HEK293T (cell line): Measurements from ENCODE around the gene ADIPOR2.

Experiments
- ARNT ChIP-seq: fragments of 450-650 bp; IDR thresholded peaks from 2 replicates; pipeline ENCODE4 v1.6.1; 2017; ENCODE audit warnings: mild to moderate bottlenecking
- BHLHE40 ChIP-seq: fragments of 450-650 bp; IDR thresholded peaks from 2 replicates; pipeline ENCODE4 v1.6.1; 2016; ENCODE audit warnings: mild to moderate bottlenecking, moderate library complexity, borderline replicate concordance
- ELF4 ChIP-seq: fragments of 450-650 bp; IDR thresholded peaks from 2 replicates; pipeline ENCODE4 v1.6.1; 2017; ENCODE audit warnings: antibody characterized with exemption
- FOXM1 ChIP-seq: fragments of 450-650 bp; IDR thresholded peaks from 2 replicates; pipeline ENCODE4 v1.6.1; 2017; ENCODE audit warnings: mild to moderate bottlenecking, borderline replicate concordance
- NFRKB ChIP-seq: fragments of 450-650 bp; IDR thresholded peaks from 2 replicates; pipeline ENCODE4 v1.6.1; 2016; ENCODE audit warnings: mild to moderate bottlenecking, moderate library complexity
- SP1 ChIP-seq: fragments of 450-650 bp; IDR thresholded peaks from 2 replicates; pipeline ENCODE4 v1.6.1; 2017
- SUZ12 ChIP-seq: fragments of 450-650 bp; IDR thresholded peaks from 2 replicates; pipeline ENCODE4 v1.6.1; 2016; ENCODE audit warnings: mild to moderate bottlenecking
- TARDBP ChIP-seq: fragments of 450-650 bp; IDR thresholded peaks from 2 replicates; pipeline ENCODE4 v1.6.1; 2016
- TF ChIP-seq, protein P1 (sequence below): fragments of 450-650 bp; IDR thresholded peaks from 2 replicates; pipeline ENCODE4 v1.6.1; 2016

- TF ChIP-seq SP1 (no peak), FOXM1 (no peak), ELF4 (no peak), SUZ12 (no peak), TARDBP (no peak), ARNT (no peak), NFRKB (no peak), BHLHE40 (no peak)
- TF ChIP-seq, protein P1, sequence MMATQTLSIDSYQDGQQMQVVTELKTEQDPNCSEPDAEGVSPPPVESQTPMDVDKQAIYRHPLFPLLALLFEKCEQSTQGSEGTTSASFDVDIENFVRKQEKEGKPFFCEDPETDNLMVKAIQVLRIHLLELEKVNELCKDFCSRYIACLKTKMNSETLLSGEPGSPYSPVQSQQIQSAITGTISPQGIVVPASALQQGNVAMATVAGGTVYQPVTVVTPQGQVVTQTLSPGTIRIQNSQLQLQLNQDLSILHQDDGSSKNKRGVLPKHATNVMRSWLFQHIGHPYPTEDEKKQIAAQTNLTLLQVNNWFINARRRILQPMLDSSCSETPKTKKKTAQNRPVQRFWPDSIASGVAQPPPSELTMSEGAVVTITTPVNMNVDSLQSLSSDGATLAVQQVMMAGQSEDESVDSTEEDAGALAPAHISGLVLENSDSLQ, result no peak
These were observed 59.4 kb downstream of the ADIPOR2 start for GRCh38 chr12:1750300-1750699.
